DOHH2 (cell line): ENCODE results near the gene RASIP1.
"Not testable (repeated sequence)": the region's sequence is repeated elsewhere in the genome, so short reads cannot be mapped to it uniquely, and the experiment has no call there.

ENCODE experiments used
- H3F3A ChIP-seq: fragments of 200-600 bp; sonication (generic), shearing (Covaris generic); 2 replicates; pipeline ENCODE4 v1.6.0; 2016; ENCODE audit warnings: antibody characterized with exemption, mild to moderate bottlenecking; ENCODE audit not compliant: control insufficient read depth, insufficient read depth
- H3K27ac ChIP-seq: fragments of 200-600 bp; sonication (generic); 2 replicates; pipeline ENCODE4 v1.5.1; 2014; ENCODE audit warnings: low read depth, mild to moderate bottlenecking, low read length, moderate library complexity
- H3K27me3 ChIP-seq: fragments of 200-600 bp; sonication (generic); 2 replicates; pipeline ENCODE4 v1.6.1; 2014; ENCODE audit warnings: mild to moderate bottlenecking, low read length, mixed read lengths; ENCODE audit not compliant: control insufficient read depth
- H3K36me3 ChIP-seq: fragments of 200-600 bp; sonication (generic); 2 replicates; pipeline ENCODE4 v1.6.1; 2014; ENCODE audit warnings: mild to moderate bottlenecking, low read length, moderate library complexity, mixed read lengths; ENCODE audit not compliant: control insufficient read depth
- H3K4me1 ChIP-seq: fragments of 200-600 bp; sonication (generic); 2 replicates; pipeline ENCODE4 v1.6.1; 2014; ENCODE audit warnings: mild to moderate bottlenecking, low read length, mixed read lengths; ENCODE audit not compliant: control insufficient read depth
- H3K4me2 ChIP-seq: fragments of 200-600 bp; sonication (generic); 2 replicates; pipeline ENCODE4 v1.6.0; 2014; ENCODE audit warnings: mild to moderate bottlenecking, low read length, moderate library complexity
- H3K4me3 ChIP-seq: fragments of 200-600 bp; sonication (generic); 2 replicates; pipeline ENCODE4 v1.5.1; 2014; ENCODE audit warnings: mild to moderate bottlenecking, low read length, mixed read lengths
- H3K79me2 ChIP-seq: fragments of 200-600 bp; sonication (generic); 2 replicates; pipeline ENCODE4 v1.6.1; 2014; ENCODE audit warnings: mild to moderate bottlenecking, low read length, mixed read lengths; ENCODE audit not compliant: control insufficient read depth
- H3K9me2 ChIP-seq: fragments of 200-600 bp; sonication (generic); replicated peaks from 2 replicates; pipeline ENCODE4 v1.6.1; 2014; ENCODE audit warnings: mild to moderate bottlenecking, low read length, mixed read lengths; ENCODE audit not compliant: control insufficient read depth
- H3K9me3 ChIP-seq: fragments of 200-600 bp; sonication (generic); 2 replicates; pipeline ENCODE4 v1.6.1; 2014; ENCODE audit warnings: antibody characterized with exemption, low read length, mixed read lengths; ENCODE audit not compliant: control insufficient read depth, insufficient read depth
- H4K20me1 ChIP-seq: fragments of 200-600 bp; sonication (generic); 2 replicates; pipeline ENCODE4 v1.6.0; 2014; ENCODE audit warnings: low read depth, mild to moderate bottlenecking, antibody characterized with exemption, low read length, moderate library complexity; ENCODE audit not compliant: control insufficient read depth, insufficient read depth
- CTCF ChIP-seq: fragments of 200-600 bp; sonication (generic); IDR thresholded peaks from one replicate; pipeline ENCODE4 v1.5.1; 2014; ENCODE audit warnings: antibody characterized with exemption, mild to moderate bottlenecking, low read depth, low read length; ENCODE audit not compliant: poor library complexity, severe bottlenecking
- EZH2phosphoT487 ChIP-seq: fragments of 200-600 bp; sonication (generic); IDR thresholded peaks from 2 replicates; pipeline ENCODE4 v1.6.1; 2017; ENCODE audit warnings: borderline replicate concordance, mild to moderate bottlenecking, antibody characterized with exemption, low read length, moderate library complexity, mixed read lengths

Gene RASIP1

GRCh38 chr19:48718711-48719231, 21.6 kb downstream of the RASIP1 start:
- H3K9me2 ChIP-seq, result no peaks in the 10 kb centered on the region
- H3K4me3 ChIP-seq, result no peak overlapping the region
- H3K36me3 ChIP-seq, result no peaks in the 10 kb centered on the region
- H3K4me1 ChIP-seq, result peaks cover 29% of the 10 kb centered on the region
- H3K27me3 ChIP-seq, result no peaks in the 10 kb centered on the region
- no peak overlapping the region for H3K27ac ChIP-seq
- peaks cover 3% of the 10 kb centered on the region; the same call in 1 of the 2 replicates for H3F3A ChIP-seq
- no peaks in the 10 kb centered on the region for H3K9me3 ChIP-seq
- TF ChIP-seq CTCF (no peak), EZH2phosphoT487 (no peak)
- no peak overlapping the region for H3K4me2 ChIP-seq
- H3K79me2 ChIP-seq, result peaks cover 7% of the 10 kb centered on the region
- no peaks in the 10 kb centered on the region for H4K20me1 ChIP-seq

DNA sequence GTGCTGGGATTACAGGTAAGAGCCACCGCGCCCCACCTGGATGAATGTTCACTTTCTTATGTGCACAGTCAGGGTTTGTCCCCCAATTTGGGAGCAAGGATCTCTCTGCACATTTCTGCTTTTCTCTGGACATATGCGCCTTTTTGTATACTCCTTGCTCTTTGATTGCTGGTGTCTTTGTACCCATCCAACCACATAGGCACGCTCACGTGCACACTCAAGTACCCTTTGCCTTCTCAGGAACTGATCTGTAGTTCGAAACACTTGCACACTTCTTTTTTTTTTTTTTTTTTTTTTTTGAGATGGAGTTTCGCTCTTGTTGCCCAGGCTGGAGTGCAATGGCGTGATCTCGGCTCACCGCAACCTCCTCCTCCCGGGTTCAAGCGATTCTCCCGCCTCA, 22.3 kb downstream of the RASIP1 start:
- not testable (repeated sequence) for H3K4me2 ChIP-seq, H3K9me3 ChIP-seq, H3K36me3 ChIP-seq, H3F3A ChIP-seq, H3K9me2 ChIP-seq, H4K20me1 ChIP-seq, H3K27me3 ChIP-seq, H3K27ac ChIP-seq, H3K4me3 ChIP-seq, H3K79me2 ChIP-seq
- peaks cover 34% of the 10 kb centered on the region for H3K4me1 ChIP-seq

GRCh38 chr19:48716562-48717291, 23.7 kb downstream of the RASIP1 start:
- no peak overlapping the region for H3K4me3 ChIP-seq
- no peak overlapping the region for H3K27ac ChIP-seq
- peaks cover 37% of the 10 kb centered on the region for H3K4me1 ChIP-seq
- H3K79me2 ChIP-seq, result peaks cover 7% of the 10 kb centered on the region
- H3K36me3 ChIP-seq, result no peaks in the 10 kb centered on the region
- no peaks in the 10 kb centered on the region for H4K20me1 ChIP-seq
- no peak overlapping the region for H3K4me2 ChIP-seq
- H3K9me3 ChIP-seq, result no peaks in the 10 kb centered on the region
- H3K9me2 ChIP-seq, result no peaks in the 10 kb centered on the region
- H3K27me3 ChIP-seq, result no peaks in the 10 kb centered on the region
- TF ChIP-seq EZH2phosphoT487 (no peak), CTCF (no peak)
- peaks cover 3% of the 10 kb centered on the region; the same call in 1 of the 2 replicates for H3F3A ChIP-seq

- Histone ChIP-seq H3K79me2 (peaks cover 7% of the 10 kb centered on the region), H3K4me3 (peak overlapping the region; percentile 89), H4K20me1 (no peaks in the 10 kb centered on the region), H3K27ac (no peak overlapping the region), H3K9me2 (no peaks in the 10 kb centered on the region), H3K4me1 (peaks cover 30% of the 10 kb centered on the region), H3K4me2 (peak overlapping the region; percentile 98), H3F3A (peaks cover 3% of the 10 kb centered on the region; the same call in 1 of the 2 replicates), H3K27me3 (no peaks in the 10 kb centered on the region), H3K9me3 (no peaks in the 10 kb centered on the region), H3K36me3 (no peaks in the 10 kb centered on the region)
- TF ChIP-seq EZH2phosphoT487 (no peak), CTCF (no peak)
Measured at GRCh38 chr19:48715681-48716171, 24.7 kb downstream of the RASIP1 start.
